Hindlimb muscle (tissue), 1 donor: Measurements from ENCODE around the gene SEC31A. TPM values are rescaled to one million over a fixed set of nuclear protein-coding genes. Genes with fewer than 3 reads are reported as not detected.
A peak's percentile ranks its signal among the peaks of the same experiment; 100 is the strongest.
"Not testable (repeated sequence)": the region's sequence is repeated elsewhere in the genome, so short reads cannot be mapped to it uniquely, and the experiment has no call there.

ENCODE experiments used
- DNase-seq: peaks from one replicate; pipeline ENCODE4 v3.0.0-alpha.2; 2013
- polyA plus RNA-seq: library from polyadenylated mRNA; unstranded; fragments of 120-200 nt; gene quantifications from one replicate; pipeline ENCODE4 v1.2.1, GENCODE V29; 2013; ENCODE audit not compliant: insufficient read length

SEC31A gene
- polyA plus RNA-seq, 1 donor = 161 TPM

GRCh38 chr4:82825425-82825824 lies 65.5 kb downstream of the SEC31A start:
- DNase-seq = no peak

- no peak for DNase-seq
Observed at GRCh38 chr4:82823062-82823461, 67.9 kb downstream of the SEC31A start.

DNA sequence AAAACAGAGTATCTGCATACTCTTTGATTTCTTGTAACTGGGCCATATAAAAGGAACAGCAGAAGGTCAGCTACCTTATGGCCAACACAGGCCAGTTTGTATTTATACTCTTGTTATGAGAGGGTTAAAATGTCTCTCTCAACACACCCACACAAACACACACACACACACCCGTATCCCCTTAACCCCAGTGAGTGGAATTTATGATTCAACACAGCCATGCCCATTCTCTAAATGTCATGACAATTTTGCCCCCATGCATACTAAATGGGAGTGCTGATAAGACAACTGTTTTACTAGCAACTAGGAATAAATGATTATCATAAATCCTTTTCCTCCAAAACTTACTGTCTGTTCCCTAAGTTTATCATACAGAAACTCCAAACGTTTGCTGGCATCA lies 70.3 kb downstream of the SEC31A start:
- DNase-seq = no peak

DNA sequence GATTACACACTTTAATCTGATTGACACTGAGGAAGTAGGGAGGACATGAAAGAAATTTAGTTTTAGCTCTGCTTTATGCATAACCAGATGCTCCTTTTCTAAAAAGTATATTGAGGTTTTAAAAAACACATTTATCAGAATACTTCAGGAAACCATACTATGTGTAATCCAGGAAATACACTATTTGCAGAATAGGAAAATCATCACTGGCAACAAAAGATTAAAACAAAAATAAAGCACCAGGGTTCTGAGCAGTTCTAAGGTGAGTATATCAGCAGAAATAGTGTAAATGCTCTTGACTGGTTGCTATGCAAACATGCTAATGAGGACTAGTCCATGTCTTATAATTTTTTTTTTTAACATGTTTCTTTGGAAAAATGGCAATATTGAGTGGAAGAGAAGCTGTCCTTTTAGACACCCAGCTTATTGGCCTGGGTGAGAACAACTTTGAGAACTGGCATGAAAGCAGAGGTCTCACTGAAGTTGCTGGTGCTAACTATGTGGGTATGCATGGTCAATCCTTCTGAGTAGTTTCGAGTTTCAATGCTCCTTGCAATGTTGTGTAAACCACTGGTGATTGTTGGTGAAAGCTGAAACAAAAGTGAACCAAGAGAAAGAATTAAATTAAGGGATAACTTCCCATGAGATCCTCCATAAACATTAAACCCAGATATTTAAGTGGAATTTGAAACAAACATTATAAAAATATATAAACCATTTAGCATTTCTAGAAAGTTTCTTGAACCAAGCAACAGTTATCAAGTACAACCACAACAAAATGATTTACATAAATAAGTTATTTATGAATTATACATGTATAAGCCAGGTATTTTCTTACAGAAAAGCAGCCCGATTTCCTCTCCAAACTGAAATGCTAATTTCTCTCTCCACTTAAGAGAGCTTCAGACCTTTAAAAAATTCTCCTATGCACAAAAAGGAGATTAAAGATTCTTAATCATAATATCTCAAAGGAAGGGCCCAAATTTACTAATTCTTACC lies 72.0 kb downstream of the SEC31A start:
- DNase-seq = no peak

- DNase-seq = not testable (repeated sequence)
Observed at GRCh38 chr4:82816874-82817273, 74.1 kb downstream of the SEC31A start.

- DNase-seq = no peak
Observed at GRCh38 chr4:82814034-82814433, 76.9 kb downstream of the SEC31A start.

DNA sequence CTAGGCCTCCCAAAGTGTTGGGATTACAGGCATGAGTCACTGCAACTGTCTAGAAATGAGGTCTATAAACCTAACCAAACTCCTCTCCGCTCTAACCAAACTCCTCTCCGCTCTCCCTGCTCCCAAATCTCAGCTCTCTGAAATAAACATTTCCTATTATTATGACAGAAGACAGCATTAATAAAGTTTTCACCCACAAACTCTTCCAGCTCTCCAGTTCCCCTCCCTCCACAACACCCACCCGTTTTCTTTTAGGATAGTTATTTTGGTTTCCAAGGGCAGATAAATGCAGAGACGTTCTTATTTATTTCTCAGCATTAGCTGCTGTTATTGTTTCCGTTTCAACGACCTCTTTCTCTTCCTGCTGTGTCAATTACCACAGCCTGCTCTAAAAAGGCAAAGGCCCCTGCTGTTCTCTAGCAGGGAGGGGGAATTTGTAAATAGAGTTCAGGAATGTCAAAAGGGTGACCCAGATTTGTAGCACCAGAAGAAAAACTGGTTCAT lies 79.1 kb downstream of the SEC31A start:
- no peak for DNase-seq

GRCh38 chr4:82811392-82811791 lies 79.6 kb downstream of the SEC31A start:
- no peak for DNase-seq

DNA sequence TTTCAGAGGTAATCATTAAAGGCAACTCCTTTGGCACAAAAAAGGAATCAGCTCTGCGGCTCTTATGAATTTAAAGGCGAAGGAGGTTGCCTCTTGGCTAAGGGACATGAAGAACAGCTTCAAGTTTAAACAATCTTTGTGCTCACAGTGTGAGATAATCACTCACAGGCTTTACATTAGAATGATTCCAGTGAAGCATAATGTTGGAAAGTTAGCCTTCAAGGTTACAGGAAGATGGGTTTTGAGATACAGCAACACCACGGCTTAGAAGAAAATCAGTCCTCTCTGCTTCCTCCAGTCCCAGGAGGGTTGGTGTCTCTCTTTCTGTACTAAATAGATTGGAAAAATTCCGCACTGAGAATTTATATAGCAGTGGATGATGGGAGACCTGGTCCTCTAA lies 80.8 kb downstream of the SEC31A start:
- DNase-seq = no peak

DNA sequence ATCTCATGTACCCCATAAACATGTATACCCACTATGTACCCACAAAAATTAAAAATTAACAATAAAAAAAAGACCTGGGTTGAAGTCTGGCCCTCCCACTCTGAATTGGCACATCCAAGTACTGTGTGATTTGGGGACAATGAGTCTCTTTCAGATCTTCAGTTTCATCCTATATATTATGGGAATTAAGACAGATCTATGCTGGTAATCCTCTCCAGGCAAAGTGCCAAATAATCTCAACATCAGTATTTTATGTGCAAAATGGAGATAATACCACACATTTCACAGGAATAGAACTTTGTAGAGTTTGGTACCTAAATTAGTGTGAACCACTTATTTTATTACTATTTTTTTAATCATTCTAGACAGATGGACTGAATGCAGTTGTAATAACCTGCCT lies 81.3 kb downstream of the SEC31A start:
- no peak for DNase-seq

DNA sequence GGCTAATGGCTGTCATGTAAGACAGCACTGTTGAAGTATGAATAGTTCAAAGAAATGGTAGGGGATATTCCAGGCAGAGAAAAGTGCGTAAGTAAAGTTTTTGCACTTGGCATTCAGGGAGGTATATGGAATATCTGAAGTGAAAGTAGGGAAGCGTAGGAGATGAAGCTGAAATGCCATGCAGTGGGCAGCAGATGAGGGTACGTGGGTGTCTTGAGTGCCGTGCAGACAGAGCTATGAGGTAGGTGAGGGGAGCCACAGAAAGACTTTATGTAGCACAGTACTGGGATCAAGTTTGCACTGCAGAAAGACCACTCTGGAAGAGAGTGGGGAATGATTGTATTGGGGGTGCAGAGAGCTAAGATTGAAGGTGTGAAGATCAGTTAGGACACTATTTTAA lies 87.2 kb downstream of the SEC31A start:
- DNase-seq = no peak

DNA sequence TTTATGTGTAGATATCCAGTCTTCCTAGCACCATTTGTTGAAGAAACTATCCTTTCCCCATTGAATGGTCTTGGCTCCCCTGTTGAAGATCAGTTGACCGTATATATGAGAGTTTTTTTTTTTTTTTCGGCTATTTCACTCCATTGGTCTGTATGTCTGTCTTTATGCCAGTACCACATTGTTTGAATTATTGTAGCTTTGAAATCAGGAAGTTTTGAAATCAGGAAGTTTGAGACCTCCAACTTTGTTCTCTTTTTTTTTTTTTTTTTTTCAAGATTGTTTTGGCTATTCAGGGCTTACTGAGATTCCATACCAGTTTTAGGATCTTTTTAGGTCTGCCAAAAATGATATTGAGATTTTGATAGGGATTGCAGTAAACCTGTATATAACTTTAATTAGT lies 88.0 kb downstream of the SEC31A start:
- no peak for DNase-seq

- DNase-seq = no peak
Observed at GRCh38 chr4:82801910-82802521, 88.9 kb downstream of the SEC31A start.

GRCh38 chr4:82799006-82799881 lies 91.7 kb downstream of the SEC31A start:
- DNase-seq = no peak

GRCh38 chr4:82798168-82799005 lies 92.6 kb downstream of the SEC31A start, which contains the start of gene SCD5:
Gene SCD5 (minus strand): TSS chr4:82798796. CDS start chr4:82798537, 259 bp downstream.
- DNase-seq = peak; percentile 92

GRCh38 chr4:82797405-82798111 lies 93.4 kb downstream of the SEC31A start:
- DNase-seq = no peak

- DNase-seq = no peak
Observed at GRCh38 chr4:82797040-82797404, 93.9 kb downstream of the SEC31A start.

GRCh38 chr4:82792912-82793649 lies 97.9 kb downstream of the SEC31A start:
- no peak for DNase-seq

- DNase-seq = no peak
Observed at GRCh38 chr4:82791179-82791578, 99.8 kb downstream of the SEC31A start.

DNA sequence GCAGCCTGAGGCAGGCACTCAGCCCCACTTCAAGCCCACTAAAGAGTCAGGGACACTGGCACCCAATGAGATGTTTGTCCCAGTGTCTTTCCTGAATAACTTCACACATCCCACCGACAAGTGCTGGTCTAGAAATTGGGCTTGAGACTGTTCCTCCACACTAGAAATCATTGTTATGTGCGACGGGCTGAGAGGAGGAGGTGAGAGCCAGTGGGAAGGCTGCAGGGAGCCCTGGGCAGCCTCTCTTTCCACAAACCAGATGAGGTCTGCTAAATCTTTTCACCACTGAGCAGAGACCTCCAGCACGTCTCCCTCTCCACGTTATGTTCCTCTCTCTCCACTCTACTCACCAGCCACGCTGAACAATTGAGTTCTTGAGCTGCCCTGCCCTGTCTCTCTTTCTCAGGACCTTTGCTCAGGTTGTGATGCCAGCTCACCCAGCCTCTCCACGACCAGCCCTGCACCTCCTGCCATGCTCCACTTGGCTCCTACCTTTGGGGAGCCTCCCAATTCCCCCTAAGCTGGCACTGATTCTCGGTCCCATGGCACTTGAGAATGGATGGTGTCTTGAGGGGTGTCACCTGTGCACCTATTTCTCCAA lies 100.8 kb downstream of the SEC31A start:
- no peak for DNase-seq
